ENCODE data around the gene ITPR3. TPM values are rescaled to one million over a fixed set of nuclear protein-coding genes. Genes with fewer than 3 reads are reported as not detected.
A peak's percentile ranks its signal among the peaks of the same experiment; 100 is the strongest.

ITPR3 gene
- total RNA-seq, 1 donor from 2014 or later, result 69.3 TPM

- no peak for TF ChIP-seq CTCF (conservative IDR thresholded peaks at IDR 0.05; ENCODE audit: low read depth, low read length)
- H3K4me3 ChIP-seq (ENCODE audit: low read depth, low read length), result no peak overlapping the region
- no peak for DNase-seq (ENCODE audit: low read depth)
These were observed 86.6 kb downstream of the ITPR3 start for GRCh38 chr6:33707771-33708170.

GRCh38 chr6:33708516-33709204 lies 87.5 kb downstream of the ITPR3 start:
- no peak for DNase-seq (ENCODE audit: low read depth)
- H3K4me3 ChIP-seq (ENCODE audit: low read depth, low read length), result no peak overlapping the region
- TF ChIP-seq CTCF (conservative IDR thresholded peaks at IDR 0.05; ENCODE audit: low read depth, low read length), result no peak

- no peak overlapping the region for H3K4me3 ChIP-seq (ENCODE audit: low read depth, low read length)
- no peak for TF ChIP-seq CTCF (conservative IDR thresholded peaks at IDR 0.05; ENCODE audit: low read depth, low read length)
- DNase-seq (ENCODE audit: low read depth), result no peak
These were observed 88.6 kb downstream of the ITPR3 start for GRCh38 chr6:33709605-33710295.

- peak overlapping the region; percentile 92 for H3K4me3 ChIP-seq (ENCODE audit: low read depth, low read length)
- no peak for DNase-seq (ENCODE audit: low read depth)
- TF ChIP-seq CTCF (conservative IDR thresholded peaks at IDR 0.05; ENCODE audit: low read depth, low read length), result no peak
These were observed 89.4 kb downstream of the ITPR3 start for GRCh38 chr6:33710296-33711121.

- DNase-seq (ENCODE audit: low read depth), result peak; percentile 45
- peak; percentile 66 for TF ChIP-seq CTCF (conservative IDR thresholded peaks at IDR 0.05; ENCODE audit: low read depth, low read length)
- peak within 1 kb of the TSS; percentile 92 for H3K4me3 ChIP-seq (ENCODE audit: low read depth, low read length)
These were observed 90.3 kb downstream of the ITPR3 start, which contains the start of gene UQCC2 for GRCh38 chr6:33711140-33712129. TSS of gene UQCC2 (minus strand) at chr6:33711700. CDS start at chr6:33711686, 14 bp downstream.

GRCh38 chr6:33712914-33713313 lies 91.8 kb downstream of the ITPR3 start:
- no peak for TF ChIP-seq CTCF (conservative IDR thresholded peaks at IDR 0.05; ENCODE audit: low read depth, low read length)
- no peak overlapping the region for H3K4me3 ChIP-seq (ENCODE audit: low read depth, low read length)
- DNase-seq (ENCODE audit: low read depth), result no peak

All from epithelial cell of proximal tubule (primary cell).